ENCODE data around the gene CSTB. TPM values are rescaled to one million over a fixed set of nuclear protein-coding genes. Genes with fewer than 3 reads are reported as not detected.
"Not testable (repeated sequence)": the region's sequence is repeated elsewhere in the genome, so short reads cannot be mapped to it uniquely, and the experiment has no call there.

CSTB gene, protein sequence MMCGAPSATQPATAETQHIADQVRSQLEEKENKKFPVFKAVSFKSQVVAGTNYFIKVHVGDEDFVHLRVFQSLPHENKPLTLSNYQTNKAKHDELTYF
- 56.5 to 63.6 TPM (median 57.2 TPM) in 3 replicates for total RNA-seq
- long read RNA-seq, transcript CSTB-201 (3 exons, 2,164 nt) = major isoform, 134 of 143 reads
- long read RNA-seq, partial matches to known transcripts = 3 of 143 reads
- long read RNA-seq, other reads (novel, unspliced or antisense) = 1 of 143 reads

DNA sequence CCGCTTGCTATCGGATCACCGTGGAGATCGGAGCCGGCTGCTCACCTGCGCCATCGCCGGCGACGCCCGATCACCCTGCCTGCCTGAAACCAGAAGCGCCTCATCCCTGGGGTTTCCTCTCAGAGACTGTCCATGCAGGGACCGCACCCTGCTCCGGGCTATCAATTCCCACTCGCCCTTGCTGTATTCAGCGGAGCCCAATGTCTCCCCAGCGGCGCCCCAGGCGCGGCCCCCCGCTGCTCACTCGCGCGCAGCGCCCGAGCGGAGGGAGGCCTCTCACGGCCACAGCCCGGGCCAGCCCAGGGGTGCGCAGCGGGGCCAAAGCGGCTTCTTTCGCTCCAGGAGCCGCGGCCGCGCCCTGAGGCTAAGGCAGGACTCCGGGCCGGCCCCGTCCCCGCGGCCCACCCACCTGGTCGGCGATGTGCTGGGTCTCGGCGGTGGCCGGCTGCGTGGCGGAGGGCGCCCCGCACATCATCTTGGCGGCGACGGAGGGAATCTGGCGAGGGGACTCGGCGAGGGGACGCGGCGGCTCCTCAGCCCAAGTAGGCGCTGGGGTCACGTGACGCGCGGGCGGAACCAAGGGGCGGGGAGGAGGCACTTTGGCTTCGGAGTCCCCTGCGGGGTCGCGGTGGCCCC is at the start of gene CSTB:
Gene CSTB, minus strand, starts transcription at position 514 of the 636 bp plus-strand sequence. Its CDS starts 39 bp downstream, at position 475.
- H3K27me3 Mint-ChIP-seq (ENCODE audit: low read depth) = no peaks in the 10 kb centered on the region
- no peak for DNase-seq (ENCODE audit: low spot score)
- TF ChIP-seq, protein P1, sequence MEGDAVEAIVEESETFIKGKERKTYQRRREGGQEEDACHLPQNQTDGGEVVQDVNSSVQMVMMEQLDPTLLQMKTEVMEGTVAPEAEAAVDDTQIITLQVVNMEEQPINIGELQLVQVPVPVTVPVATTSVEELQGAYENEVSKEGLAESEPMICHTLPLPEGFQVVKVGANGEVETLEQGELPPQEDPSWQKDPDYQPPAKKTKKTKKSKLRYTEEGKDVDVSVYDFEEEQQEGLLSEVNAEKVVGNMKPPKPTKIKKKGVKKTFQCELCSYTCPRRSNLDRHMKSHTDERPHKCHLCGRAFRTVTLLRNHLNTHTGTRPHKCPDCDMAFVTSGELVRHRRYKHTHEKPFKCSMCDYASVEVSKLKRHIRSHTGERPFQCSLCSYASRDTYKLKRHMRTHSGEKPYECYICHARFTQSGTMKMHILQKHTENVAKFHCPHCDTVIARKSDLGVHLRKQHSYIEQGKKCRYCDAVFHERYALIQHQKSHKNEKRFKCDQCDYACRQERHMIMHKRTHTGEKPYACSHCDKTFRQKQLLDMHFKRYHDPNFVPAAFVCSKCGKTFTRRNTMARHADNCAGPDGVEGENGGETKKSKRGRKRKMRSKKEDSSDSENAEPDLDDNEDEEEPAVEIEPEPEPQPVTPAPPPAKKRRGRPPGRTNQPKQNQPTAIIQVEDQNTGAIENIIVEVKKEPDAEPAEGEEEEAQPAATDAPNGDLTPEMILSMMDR (IDR thresholded peaks at IDR 0.05) = peak; percentile 8

DNA sequence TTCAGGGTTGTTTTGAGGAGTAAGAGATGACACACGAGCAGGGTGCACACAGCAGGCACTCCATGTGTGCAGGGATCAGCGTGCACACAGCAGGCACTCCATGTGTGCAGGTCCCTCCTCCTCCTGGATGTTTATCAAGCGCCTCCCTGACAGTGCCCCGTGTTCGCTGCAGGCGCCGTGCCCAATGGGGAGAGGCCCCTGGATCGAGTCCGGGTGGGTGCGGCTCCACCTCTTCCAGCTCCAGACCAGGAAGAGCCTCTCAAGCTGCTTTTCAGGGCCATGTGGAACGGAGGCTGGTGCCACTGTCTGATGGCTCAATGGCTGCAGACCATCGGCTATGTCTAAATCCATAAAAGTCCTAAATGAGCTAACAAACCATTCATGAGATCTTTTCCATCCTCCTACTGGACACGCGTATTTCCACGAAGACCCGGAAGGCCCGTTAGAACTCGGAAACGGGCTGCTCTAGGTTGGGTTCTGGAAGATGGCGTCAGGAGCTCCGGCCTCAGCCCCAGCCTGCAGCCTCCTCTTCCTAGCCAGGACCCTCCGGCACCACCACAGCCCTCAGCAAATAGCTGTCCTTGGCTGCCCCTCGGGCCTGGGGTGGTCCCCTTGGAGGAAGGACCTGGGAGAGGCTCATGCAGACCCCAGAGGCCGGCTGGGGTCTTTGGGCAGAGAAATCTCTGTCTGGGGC is 49.3 kb upstream of the CSTB start:
- no peak overlapping the region for H3K4me3 Mint-ChIP-seq (ENCODE audit: unreplicated experiment)
- no peaks in the 10 kb centered on the region for H3K36me3 Mint-ChIP-seq (ENCODE audit: low read depth)
- peaks cover 13% of the 10 kb centered on the region for H3K4me1 Mint-ChIP-seq (ENCODE audit: low read depth)
- DNase-seq (ENCODE audit: low spot score) = peak; percentile 67
- no peaks in the 10 kb centered on the region for H3K27me3 Mint-ChIP-seq (ENCODE audit: low read depth)
- TF ChIP-seq, protein P1 (IDR thresholded peaks at IDR 0.05) = no peak
- no peak overlapping the region for H3K27ac Mint-ChIP-seq (ENCODE audit: unreplicated experiment)
- no peaks in the 10 kb centered on the region for H3K9me3 Mint-ChIP-seq (ENCODE audit: low read depth)

More for the DNA sequence above, at the start of gene CSTB:
- Mint-ChIP-seq H3K36me3 (ENCODE audit: low read depth) (peaks cover 14% of the 10 kb centered on the region), H3K4me3 (ENCODE audit: unreplicated experiment) (peak within 1 kb of the TSS; percentile 97), H3K9me3 (ENCODE audit: low read depth) (no peaks in the 10 kb centered on the region), H3K4me1 (ENCODE audit: low read depth) (peaks cover 30% of the 10 kb centered on the region), H3K27ac (ENCODE audit: unreplicated experiment) (peak within 1 kb of the TSS; percentile 81)

- TF ChIP-seq, protein P1 (IDR thresholded peaks at IDR 0.05) = no peak
- Mint-ChIP-seq H3K9me3 (ENCODE audit: low read depth) (no peaks in the 10 kb centered on the region), H3K36me3 (ENCODE audit: low read depth) (no peaks in the 10 kb centered on the region), H3K4me1 (ENCODE audit: low read depth) (peaks cover 13% of the 10 kb centered on the region), H3K4me3 (ENCODE audit: unreplicated experiment) (no peak overlapping the region), H3K27me3 (ENCODE audit: low read depth) (no peaks in the 10 kb centered on the region), H3K27ac (ENCODE audit: unreplicated experiment) (peak overlapping the region; percentile 54)
- no peak for DNase-seq (ENCODE audit: low spot score)
Measured at GRCh38 chr21:43824333-43825241, 48.5 kb upstream of the CSTB start.

- H3K4me3 Mint-ChIP-seq (ENCODE audit: unreplicated experiment); H3K9me3 Mint-ChIP-seq (ENCODE audit: low read depth); H3K27me3 Mint-ChIP-seq (ENCODE audit: low read depth); DNase-seq (ENCODE audit: low spot score); H3K27ac Mint-ChIP-seq (ENCODE audit: unreplicated experiment); H3K36me3 Mint-ChIP-seq (ENCODE audit: low read depth): not testable (repeated sequence)
- H3K4me1 Mint-ChIP-seq (ENCODE audit: low read depth) = peaks cover 13% of the 10 kb centered on the region
Measured at GRCh38 chr21:43822741-43823140, 46.6 kb upstream of the CSTB start.

GRCh38 chr21:43822166-43822565 is 46.1 kb upstream of the CSTB start:
- not testable (repeated sequence) for H3K9me3 Mint-ChIP-seq (ENCODE audit: low read depth); H3K4me3 Mint-ChIP-seq (ENCODE audit: unreplicated experiment); H3K36me3 Mint-ChIP-seq (ENCODE audit: low read depth); H3K27me3 Mint-ChIP-seq (ENCODE audit: low read depth); H3K27ac Mint-ChIP-seq (ENCODE audit: unreplicated experiment)
- DNase-seq (ENCODE audit: low spot score) = peak; percentile 79
- H3K4me1 Mint-ChIP-seq (ENCODE audit: low read depth) = peaks cover 13% of the 10 kb centered on the region

Measured in chondrocyte (in vitro differentiated cells).